NOMO-1 treated with DMSO at 0.1 percent for 48 hours (cell line): ENCODE data around the gene IFT57.
"Not testable (repeated sequence)": the region's sequence is repeated elsewhere in the genome, so short reads cannot be mapped to it uniquely, and the experiment has no call there.

Experiments
- DNase-seq: peaks from one replicate; lab custom pipeline; 2025; ENCODE audit not compliant: unreplicated experiment; lab: John Stamatoyannopoulos, UW

The IFT57 gene

GRCh38 chr3:108164391-108164790 is 57.8 kb downstream of the IFT57 start:
- DNase-seq = no peak

DNA sequence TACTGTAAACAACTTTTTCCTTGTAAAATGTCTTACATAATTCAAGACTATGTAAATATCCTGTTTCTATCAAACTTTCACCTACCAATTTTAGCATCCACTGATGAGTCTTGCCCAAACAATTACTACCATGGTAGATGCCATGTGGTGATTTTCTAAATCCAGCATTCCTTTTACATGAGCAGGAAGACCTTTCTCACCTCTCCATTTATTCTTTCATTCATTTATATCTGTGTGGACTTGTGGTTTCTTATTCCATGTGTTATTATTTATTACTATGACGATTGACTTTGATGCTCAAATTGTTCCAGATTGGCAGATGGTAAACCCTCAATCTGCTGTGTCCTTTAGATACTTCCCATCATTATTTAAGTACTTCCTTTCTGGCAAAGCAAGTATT is 62.4 kb downstream of the IFT57 start:
- DNase-seq = no peak

DNA sequence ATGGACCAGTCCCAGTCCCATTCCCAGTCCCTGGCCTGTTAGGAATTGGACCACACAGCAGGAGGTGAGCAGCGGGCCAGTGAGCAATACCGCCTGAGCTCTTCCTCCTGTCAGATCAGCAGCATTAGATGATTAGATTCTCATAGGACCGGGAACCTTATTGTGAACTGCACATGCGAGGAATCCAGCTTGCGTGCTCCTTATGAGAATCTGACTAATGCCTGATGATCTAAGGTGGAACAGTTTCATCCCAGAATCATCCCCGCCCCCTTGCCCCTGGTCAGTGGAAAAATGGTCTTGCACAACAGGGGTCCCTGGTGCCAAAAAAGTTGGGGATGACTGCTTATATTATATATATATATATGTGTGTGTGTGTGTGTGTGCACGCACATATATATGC is 63.1 kb downstream of the IFT57 start:
- no peak for DNase-seq

GRCh38 chr3:108158251-108158650 is 64.0 kb downstream of the IFT57 start:
- DNase-seq = no peak

DNA sequence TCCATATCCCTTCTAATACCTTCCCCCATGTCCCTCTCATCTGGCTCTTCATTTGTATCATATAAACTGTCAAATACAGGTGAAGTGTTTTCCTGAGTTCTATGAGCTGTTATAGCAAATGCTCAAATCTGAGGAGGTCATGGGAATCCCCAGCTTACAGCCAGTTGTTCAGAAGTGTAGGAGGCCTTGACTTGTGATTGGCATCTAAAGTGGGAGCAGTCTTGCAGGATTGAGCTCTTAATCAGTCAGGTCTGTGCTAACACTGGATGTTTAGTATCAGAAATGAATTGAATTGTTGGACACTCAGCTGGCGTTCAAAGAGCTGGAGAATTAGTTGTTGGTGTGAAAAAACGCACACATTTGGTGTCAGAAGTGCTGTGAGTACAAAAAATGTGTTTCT is 65.0 kb downstream of the IFT57 start:
- DNase-seq = no peak

DNA sequence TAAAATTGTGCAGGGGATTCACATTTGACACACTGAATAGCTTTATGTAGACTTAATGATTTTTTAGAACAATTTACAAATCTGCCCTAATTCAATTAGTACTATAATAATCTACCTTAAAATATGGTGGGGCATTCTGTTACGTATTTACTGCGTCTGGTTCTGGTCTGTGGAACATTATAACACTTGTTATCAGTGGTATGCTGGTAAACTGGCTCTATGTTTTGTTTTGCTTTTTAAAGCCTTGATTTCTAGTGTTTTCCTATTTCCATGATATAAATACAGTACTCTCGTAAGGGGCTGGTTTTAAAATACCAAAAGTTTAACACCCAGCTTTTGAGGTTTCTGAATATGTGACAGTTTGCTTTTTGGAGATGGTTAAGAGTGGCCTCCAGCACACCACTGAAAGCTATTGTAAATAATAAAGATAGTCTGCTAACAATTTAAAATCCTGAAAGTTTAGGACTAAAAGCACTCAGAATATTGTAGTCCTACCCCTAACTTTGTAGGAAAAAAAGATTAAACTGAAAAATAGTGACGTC is 65.8 kb downstream of the IFT57 start:
- DNase-seq = no peak

GRCh38 chr3:108155642-108156041 is 66.6 kb downstream of the IFT57 start:
- DNase-seq = not testable (repeated sequence)

DNA sequence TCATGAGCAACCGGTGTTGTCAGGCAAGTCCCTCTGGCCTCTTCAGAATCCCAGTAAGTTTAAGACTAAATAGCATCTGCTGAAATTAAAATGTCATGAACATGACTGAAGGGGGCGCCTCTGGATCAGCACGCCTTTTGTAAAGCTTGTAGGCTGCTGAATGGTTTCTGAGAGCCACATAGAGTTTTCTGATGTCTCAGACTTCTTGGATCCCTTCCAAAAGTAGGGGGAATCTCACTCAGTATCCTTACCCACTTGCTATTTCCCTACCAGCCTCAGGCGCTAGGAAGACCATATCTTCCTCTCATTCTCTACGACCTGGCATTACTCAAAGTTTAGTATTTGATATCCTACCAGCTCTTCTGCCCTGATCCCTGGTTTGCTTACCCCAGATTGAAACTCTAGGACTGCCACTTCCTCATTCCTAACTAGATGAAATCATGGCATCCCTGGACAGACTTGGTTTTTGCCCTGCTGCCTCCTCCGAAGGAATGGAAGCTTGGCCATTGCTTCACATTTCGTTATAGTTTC is 68.7 kb downstream of the IFT57 start:
- peak; percentile 36 for DNase-seq

GRCh38 chr3:108152274-108152673 is 70.0 kb downstream of the IFT57 start:
- no peak for DNase-seq

DNA sequence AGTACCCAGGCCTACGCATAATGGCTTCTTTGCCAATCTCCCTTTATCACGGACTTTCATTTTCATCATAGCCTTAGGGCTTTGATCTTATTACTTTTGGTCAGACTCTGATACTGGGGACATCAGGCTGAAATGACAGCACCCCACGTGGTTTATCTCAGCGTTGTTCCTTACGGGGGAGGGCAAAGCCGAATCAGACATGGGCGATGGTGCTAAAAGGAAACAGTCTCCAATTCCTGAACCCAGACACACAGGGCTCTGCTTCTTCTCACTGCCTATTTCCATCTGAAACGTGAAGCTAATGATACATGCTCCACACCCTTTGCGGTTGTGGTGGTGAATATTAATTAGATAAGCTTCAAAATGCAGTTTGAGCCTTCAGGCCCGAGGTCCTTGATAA is 72.0 kb downstream of the IFT57 start:
- DNase-seq = no peak

- no peak for DNase-seq
Observed at GRCh38 chr3:108146139-108146538, 76.1 kb downstream of the IFT57 start.

DNA sequence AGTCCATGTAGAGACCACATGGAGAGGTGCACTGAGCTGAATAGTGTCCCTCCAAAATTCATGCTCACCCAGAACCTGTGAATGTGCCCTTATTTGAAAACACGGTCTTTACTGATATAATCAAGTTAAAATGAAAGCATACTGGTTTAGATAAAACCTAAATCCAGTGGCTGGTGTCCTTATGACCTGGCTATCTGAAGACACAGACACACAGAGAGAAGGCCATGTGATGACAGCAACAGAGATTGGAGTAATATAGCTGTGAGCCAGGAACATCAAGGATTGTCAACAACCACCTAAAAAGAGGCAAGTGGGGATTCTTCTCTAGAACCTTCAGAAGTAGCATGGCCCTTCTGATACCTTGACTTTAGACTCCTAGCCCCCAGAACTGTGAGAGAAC is 76.6 kb downstream of the IFT57 start:
- no peak for DNase-seq

- DNase-seq = no peak
Observed at GRCh38 chr3:108137460-108137814, 84.8 kb downstream of the IFT57 start.

GRCh38 chr3:108136561-108137459 is 85.4 kb downstream of the IFT57 start:
- DNase-seq = no peak

DNA sequence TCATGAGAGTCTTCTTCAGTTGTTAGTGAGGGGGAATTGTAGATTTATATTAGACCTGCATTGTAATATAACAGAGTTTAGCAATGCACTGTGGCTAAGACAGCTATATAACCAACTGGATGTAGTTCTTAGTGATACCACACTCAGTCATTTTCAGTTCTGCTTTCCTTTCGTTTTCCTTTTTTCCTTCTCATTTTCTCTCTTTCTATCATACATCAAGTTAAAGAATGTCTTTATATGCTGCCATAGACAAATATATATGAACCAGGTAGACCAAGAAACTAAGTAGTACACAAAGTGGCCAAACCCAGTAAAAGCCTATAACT is 87.7 kb downstream of the IFT57 start:
- DNase-seq = peak; percentile 70

GRCh38 chr3:108133858-108134554 is 88.2 kb downstream of the IFT57 start:
- DNase-seq = no peak

- DNase-seq = no peak
Observed at GRCh38 chr3:108133048-108133369, 89.2 kb downstream of the IFT57 start.

DNA sequence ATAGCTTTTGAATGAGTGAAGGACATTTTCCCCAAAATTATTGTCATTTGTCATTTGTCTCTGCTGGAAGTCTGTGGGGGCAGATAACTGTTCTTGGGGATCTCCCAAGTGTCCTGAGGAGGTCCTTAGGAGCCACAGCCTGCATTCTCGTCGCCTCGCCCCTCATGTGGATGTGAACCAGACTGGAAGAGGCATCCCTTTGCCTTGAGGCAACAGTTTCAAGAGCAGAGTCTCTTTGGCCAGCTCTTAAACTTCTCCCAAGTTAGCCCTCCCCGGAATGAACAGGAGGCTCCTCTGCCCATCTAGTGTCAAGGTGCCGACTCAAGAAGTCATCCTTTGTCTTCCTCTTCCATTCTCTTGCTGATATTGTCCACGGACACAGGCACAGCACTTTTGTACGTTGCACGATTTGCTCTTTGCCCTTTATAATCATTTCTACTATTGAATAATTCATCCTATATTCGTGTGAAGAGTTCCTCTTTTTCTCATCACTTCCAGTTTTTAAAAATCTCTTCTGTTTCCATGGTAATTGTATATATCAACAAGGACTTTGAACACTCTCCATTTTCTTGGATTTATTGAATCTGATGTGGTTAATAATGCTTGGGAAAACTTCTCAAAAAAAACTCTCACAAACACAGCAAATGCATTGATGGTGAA is 90.6 kb downstream of the IFT57 start:
- peak; percentile 81 for DNase-seq

DNA sequence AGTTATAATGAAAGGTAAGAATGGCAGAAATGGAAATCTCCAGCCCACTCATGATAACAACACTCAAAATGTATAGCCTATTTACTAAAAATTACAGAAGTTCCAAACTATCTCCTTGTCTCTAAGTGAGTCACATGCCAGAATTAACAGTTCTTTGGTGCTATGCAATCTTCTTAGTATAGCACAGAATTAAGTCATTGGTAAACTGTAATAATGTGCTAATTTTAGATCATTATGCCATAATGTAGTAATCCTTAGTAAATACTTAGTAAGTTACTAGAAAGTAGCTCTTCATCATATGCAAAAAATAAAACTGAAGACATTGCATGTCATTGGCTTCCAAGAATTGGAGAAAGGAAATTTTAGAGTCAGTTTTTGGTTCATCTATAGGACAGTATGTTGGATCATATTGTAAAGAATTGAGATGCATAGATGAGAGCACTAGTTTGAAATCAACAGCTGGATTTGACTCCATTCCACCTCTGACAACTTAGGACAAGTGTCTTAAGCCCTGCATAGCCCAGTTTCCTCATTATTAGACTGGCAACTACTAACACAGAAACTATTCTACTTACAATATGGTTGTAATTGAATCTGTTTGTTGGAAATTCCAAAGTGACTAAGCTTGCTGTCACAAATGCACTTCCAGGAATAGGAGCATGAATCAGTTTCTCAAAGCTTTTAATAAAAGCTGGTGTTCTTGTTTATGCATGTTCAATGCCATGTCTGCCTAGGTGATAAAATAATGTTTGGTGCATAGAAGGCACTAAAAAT is 91.3 kb downstream of the IFT57 start:
- peak; percentile 80 for DNase-seq

- DNase-seq = peak; percentile 54
Observed at GRCh38 chr3:108130236-108130635, 92.0 kb downstream of the IFT57 start.
